GM13977 (cell line): ENCODE results near the gene INAFM1.
"Not testable (repeated sequence)": the region's sequence is repeated elsewhere in the genome, so short reads cannot be mapped to it uniquely, and the experiment has no call there.

Source experiments
- DNase-seq: peaks from one replicate; pipeline ENCODE4 v3.0.0; 2012; ENCODE audit warnings: low spot score
- CTCF ChIP-seq: IDR thresholded peaks from 2 replicates; pipeline ENCODE4 v1.5.1; 2012; ENCODE audit warnings: mild to moderate bottlenecking, control low read depth; ENCODE audit not compliant: insufficient read depth; ENCODE audit errors: extremely low read depth, missing control alignments
- in situ Hi-C: fragments of 300-500 bp; cut with MboI; formaldehyde crosslinking; loops from one replicate; pipeline ENCODE4 v1.12.0; 2022; ENCODE audit warnings: low sequenced_read_pairs, low pct_unique_long_range_greater_than_20kb, mixed read lengths, inconsistent platforms; ENCODE audit not compliant: unreplicated experiment

The INAFM1 gene

GRCh38 chr19:47255879-47256692 lies 18.6 kb upstream of the INAFM1 start, which contains the start of gene CCDC9:
Gene CCDC9 (plus strand): TSS chr19:47256525. CDS start chr19:47258401, 1,876 bp downstream.
- no peak for DNase-seq
- in situ Hi-C loops, result no loop called here
- no peak for TF ChIP-seq CTCF

- in situ Hi-C loops, result no loop called here
- no peak for TF ChIP-seq CTCF
- peak; percentile 100 for DNase-seq
Observed at GRCh38 chr19:47256693-47257410, 17.8 kb upstream of the INAFM1 start.

GRCh38 chr19:47257411-47258169 lies 17.1 kb upstream of the INAFM1 start:
- DNase-seq, result no peak
- no peak for TF ChIP-seq CTCF
- in situ Hi-C loops, result no loop called here

GRCh38 chr19:47258434-47258833 lies 16.3 kb upstream of the INAFM1 start:
- no peak for TF ChIP-seq CTCF
- no peak for DNase-seq
- in situ Hi-C loops, result no loop called here

GRCh38 chr19:47258895-47259555 lies 15.7 kb upstream of the INAFM1 start:
- no peak for DNase-seq
- no peak for TF ChIP-seq CTCF
- in situ Hi-C loops, result no loop called here

DNA sequence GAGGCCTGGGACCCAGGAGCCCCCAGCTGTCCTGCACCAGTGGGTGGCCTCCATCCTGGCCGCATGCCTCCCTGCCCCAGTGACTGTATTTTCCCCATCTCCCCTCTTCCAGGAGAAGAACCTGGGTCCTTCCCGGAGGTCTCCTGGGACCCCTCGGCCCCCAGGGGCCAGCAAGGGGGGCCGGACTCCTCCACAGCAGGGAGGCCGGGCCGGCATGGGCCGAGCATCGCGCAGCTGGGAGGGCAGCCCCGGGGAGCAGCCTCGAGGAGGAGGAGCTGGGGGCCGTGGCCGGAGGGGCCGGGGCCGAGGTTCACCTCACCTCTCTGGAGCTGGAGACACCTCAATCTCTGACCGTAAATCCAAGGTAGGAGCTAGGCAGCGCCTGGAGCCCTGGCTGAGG lies 14.2 kb upstream of the INAFM1 start:
- in situ Hi-C loops, result no loop called here
- no peak for TF ChIP-seq CTCF
- no peak for DNase-seq

GRCh38 chr19:47261946-47262793 lies 12.5 kb upstream of the INAFM1 start:
- in situ Hi-C loops, result not testable (repeated sequence)
- DNase-seq, result peak; percentile 73
